ENCODE data around the gene GAP43.

The GAP43 gene

GRCh38 chr3:115580566-115580965 lies 42.7 kb upstream of the GAP43 start:
- Histone ChIP-seq H3K4me2 (ENCODE audit: low read length) (no peak overlapping the region), H3K36me3 (ENCODE audit: control insufficient read depth, insufficient read depth, low read length) (no peaks in the 10 kb centered on the region), H3K4me3 (ENCODE audit: low read depth, low read length) (no peak overlapping the region), H3K27me3 (ENCODE audit: control insufficient read depth, insufficient read depth, low read length) (no peaks in the 10 kb centered on the region), H3K27ac (no peak overlapping the region), H3K79me2 (no peaks in the 10 kb centered on the region), H3K4me1 (no peaks in the 10 kb centered on the region), H3K9ac (no peak overlapping the region), H2AFZ (no peak overlapping the region), H3K9me3 (ENCODE audit: control insufficient read depth, low read length) (no peaks in the 10 kb centered on the region)
- TF ChIP-seq CTCF (IDR thresholded peaks at IDR 0.05) = no peak

GRCh38 chr3:115581362-115582135 lies 41.8 kb upstream of the GAP43 start:
- no peaks in the 10 kb centered on the region for H3K36me3 ChIP-seq (ENCODE audit: control insufficient read depth, insufficient read depth, low read length)
- H3K9me3 ChIP-seq (ENCODE audit: control insufficient read depth, low read length) = no peaks in the 10 kb centered on the region
- no peak overlapping the region for H3K27ac ChIP-seq
- TF ChIP-seq CTCF (IDR thresholded peaks at IDR 0.05) = no peak
- H3K4me3 ChIP-seq (ENCODE audit: low read depth, low read length) = no peak overlapping the region
- H3K4me2 ChIP-seq (ENCODE audit: low read length) = no peak overlapping the region
- H3K4me1 ChIP-seq = no peaks in the 10 kb centered on the region
- H3K27me3 ChIP-seq (ENCODE audit: control insufficient read depth, insufficient read depth, low read length) = no peaks in the 10 kb centered on the region
- no peak overlapping the region for H2AFZ ChIP-seq
- no peak overlapping the region for H3K9ac ChIP-seq
- no peaks in the 10 kb centered on the region for H3K79me2 ChIP-seq

- no peaks in the 10 kb centered on the region for H3K9me3 ChIP-seq (ENCODE audit: control insufficient read depth, low read length)
- no peaks in the 10 kb centered on the region for H3K27me3 ChIP-seq (ENCODE audit: control insufficient read depth, insufficient read depth, low read length)
- no peak for TF ChIP-seq CTCF (IDR thresholded peaks at IDR 0.05)
- H3K4me1 ChIP-seq = no peaks in the 10 kb centered on the region
- H3K36me3 ChIP-seq (ENCODE audit: control insufficient read depth, insufficient read depth, low read length) = no peaks in the 10 kb centered on the region
- no peak overlapping the region for H3K9ac ChIP-seq
- no peak overlapping the region for H3K4me2 ChIP-seq (ENCODE audit: low read length)
- H3K27ac ChIP-seq = no peak overlapping the region
- no peak overlapping the region for H2AFZ ChIP-seq
- no peaks in the 10 kb centered on the region for H3K79me2 ChIP-seq
- H3K4me3 ChIP-seq (ENCODE audit: low read depth, low read length) = no peak overlapping the region
Observed at GRCh38 chr3:115588201-115589115, 34.9 kb upstream of the GAP43 start.

GRCh38 chr3:115590873-115591272 lies 32.4 kb upstream of the GAP43 start:
- Histone ChIP-seq H3K4me2 (ENCODE audit: low read length) (no peak overlapping the region), H3K36me3 (ENCODE audit: control insufficient read depth, insufficient read depth, low read length) (no peaks in the 10 kb centered on the region), H3K27ac (no peak overlapping the region), H2AFZ (no peak overlapping the region), H3K9me3 (ENCODE audit: control insufficient read depth, low read length) (no peaks in the 10 kb centered on the region), H3K4me1 (no peaks in the 10 kb centered on the region), H3K79me2 (no peaks in the 10 kb centered on the region), H3K27me3 (ENCODE audit: control insufficient read depth, insufficient read depth, low read length) (no peaks in the 10 kb centered on the region), H3K4me3 (ENCODE audit: low read depth, low read length) (no peak overlapping the region), H3K9ac (no peak overlapping the region)
- TF ChIP-seq CTCF (IDR thresholded peaks at IDR 0.05) = no peak
